GM18499 (cell line): Measurements from ENCODE around the gene ENO1.
"Not testable (repeated sequence)": the region's sequence is repeated elsewhere in the genome, so short reads cannot be mapped to it uniquely, and the experiment has no call there.

Experiments used
- ATAC-seq: cut with Tn5 transposase; IDR thresholded peaks from one replicate; pipeline ENCODE4 v1.9.1; 2021; ENCODE audit warnings: moderate number of reproducible peaks; ENCODE audit not compliant: insufficient read depth, unreplicated experiment

ENO1 gene

DNA sequence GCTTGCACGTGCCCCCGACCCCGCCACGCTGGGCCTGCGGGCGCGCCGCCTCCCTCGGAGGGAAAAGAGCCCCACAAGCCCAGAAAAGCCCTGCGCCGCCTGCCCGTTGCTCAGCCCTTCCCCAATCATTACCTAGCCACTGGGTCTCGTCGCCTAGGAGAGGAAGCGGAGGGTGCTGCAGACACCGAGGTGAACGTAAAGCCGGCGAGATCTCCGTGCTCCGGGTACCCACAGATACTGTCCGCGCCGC is at the start of gene ENO1:
ENO1 (minus strand) TSS at position 239 of the 250 bp plus-strand sequence. CDS start 3,778 bp downstream, outside the sequence.
- ATAC-seq, result no peak

- no peak for ATAC-seq
Measured at GRCh38 chr1:8926707-8927694, 48.5 kb upstream of the ENO1 start.

DNA sequence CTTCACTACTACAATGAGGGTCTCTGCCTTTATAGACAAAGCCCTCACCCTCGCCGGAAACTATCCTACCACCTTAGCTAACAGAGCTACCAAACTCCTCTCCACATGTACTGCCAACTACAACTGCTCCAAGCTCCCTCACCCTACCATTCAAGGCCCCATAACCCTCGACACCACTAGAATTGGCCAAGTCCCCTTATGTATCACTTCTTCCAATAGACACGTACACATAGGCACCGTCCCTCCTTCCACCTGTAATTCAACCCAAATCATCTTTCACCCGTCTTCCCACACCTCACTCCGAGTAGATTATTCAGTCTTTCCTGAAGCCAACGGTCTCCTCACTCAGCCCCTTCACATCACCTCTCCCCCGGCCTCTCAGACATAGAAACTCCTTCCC is 47.5 kb upstream of the ENO1 start:
- no peak for ATAC-seq

- ATAC-seq, result no peak
Measured at GRCh38 chr1:8925406-8925805, 46.9 kb upstream of the ENO1 start.

- no peak for ATAC-seq
Measured at GRCh38 chr1:8922962-8923361, 44.5 kb upstream of the ENO1 start.

DNA sequence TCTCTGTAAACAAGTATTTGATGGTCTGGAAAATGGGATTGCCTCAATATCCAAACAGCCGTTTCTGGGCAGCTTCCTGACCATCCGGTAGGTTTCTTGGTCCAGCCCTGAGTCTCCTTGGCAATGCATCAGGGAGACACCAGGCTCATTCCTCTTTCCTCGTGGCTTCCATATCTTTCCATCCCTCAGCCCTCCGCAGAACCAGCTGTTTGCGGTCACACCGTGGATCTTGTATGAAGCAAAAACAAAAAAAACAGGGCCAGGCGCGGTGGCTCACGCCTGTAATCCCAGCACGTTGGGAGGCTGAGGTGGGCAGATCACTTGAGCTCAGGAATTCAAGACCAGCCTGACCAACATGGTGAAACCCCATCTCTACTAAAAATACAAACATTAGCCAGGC is 39.0 kb upstream of the ENO1 start:
- ATAC-seq, result not testable (repeated sequence)

DNA sequence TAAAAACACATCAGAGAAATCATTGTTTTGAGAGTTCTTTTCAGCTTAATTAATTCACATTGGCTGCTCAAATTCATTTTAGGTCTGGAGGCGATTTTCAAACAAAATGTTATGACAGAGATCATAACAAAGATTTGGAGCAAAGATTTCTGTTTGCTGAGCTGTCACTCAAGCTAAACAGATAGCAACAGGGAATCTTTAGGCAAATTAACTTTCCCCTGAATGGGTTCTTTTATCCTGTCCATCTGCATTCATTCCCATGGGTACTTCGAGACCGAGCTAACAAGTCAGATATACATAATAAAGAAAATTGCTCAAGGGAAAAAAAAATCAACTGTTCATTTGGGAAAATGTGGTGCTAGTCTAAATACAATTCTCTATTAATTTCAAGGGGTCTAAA is 37.0 kb upstream of the ENO1 start:
- ATAC-seq, result no peak

- no peak for ATAC-seq
Measured at GRCh38 chr1:8914466-8914865, 36.0 kb upstream of the ENO1 start.

- no peak for ATAC-seq
Measured at GRCh38 chr1:8913457-8913856, 35.0 kb upstream of the ENO1 start.

GRCh38 chr1:8911416-8912309 is 33.2 kb upstream of the ENO1 start:
- ATAC-seq, result no peak

- ATAC-seq, result no peak
Measured at GRCh38 chr1:8910914-8911313, 32.4 kb upstream of the ENO1 start.

- ATAC-seq, result no peak
Measured at GRCh38 chr1:8910331-8910730, 31.8 kb upstream of the ENO1 start.

DNA sequence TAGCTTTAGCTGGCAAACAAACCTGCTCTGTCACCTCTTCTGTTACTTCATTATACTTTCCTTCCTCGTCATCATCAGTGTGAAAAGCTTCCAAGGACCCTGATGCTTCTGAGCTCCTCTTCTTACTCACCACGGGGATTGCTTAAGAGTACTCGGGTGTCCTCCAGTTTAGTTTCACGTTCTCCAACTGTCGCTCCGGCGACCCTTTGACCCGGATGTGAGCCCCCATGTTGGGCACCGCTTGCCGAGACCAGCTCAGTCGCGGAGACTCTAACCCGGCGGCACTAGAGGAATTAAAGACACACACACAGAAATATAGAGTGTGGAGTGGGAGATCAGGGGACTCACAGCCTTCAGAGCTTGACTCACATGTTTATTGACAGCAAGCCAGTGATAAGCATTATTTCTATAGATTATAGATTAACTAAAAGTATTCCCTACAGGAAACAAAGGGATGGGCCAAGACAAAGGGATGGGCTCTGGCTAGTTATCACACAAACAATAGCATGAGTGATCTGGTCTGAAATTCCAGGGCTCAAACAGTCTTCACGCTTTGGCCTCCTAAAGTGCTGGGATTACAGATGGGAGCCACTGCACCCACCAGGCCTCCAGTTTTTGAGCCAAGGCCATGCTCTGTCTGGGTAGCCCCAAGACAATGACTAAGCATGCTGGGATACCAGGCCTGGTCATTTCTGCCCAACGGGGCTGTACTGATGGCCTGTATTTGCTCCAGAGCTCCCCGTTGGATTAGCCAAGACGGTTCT is 30.1 kb upstream of the ENO1 start:
- no peak for ATAC-seq

- ATAC-seq, result no peak
Measured at GRCh38 chr1:8905582-8906191, 27.2 kb upstream of the ENO1 start.

DNA sequence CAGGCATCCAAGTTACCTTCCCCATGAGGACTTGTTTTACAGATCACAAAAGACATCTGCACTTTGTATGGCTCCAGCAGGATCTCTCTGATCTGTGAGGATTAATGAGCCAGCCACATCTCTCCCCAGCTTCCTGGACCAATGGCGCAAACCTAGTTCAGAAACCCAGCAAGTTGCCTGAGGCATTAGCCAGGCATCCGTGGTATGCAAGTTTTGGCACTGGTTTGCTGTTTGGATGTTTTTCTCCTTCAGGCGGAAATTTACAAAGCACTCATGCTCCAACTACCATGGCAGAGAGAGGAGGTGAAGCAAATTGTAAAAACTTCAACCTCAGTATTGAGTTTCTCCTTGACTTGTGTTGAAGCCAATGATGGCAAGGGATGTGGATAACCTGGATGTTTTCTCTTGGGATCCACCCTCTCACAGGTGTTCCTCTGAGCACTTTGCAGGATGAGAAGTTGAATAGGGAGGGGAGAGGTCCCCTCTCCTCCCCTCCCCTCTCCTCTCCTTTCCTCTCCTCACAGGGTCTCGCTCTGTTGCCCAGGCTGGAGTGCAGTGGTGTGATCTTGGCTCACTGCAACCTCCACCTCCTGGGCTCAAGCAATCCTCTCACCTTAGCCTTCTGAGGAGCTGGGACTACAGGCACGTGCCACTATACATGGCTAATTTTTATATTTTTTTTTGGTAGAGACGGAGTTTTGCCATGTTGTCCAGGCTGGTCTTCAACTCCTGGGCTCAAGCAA is 25.6 kb upstream of the ENO1 start:
- no peak for ATAC-seq

DNA sequence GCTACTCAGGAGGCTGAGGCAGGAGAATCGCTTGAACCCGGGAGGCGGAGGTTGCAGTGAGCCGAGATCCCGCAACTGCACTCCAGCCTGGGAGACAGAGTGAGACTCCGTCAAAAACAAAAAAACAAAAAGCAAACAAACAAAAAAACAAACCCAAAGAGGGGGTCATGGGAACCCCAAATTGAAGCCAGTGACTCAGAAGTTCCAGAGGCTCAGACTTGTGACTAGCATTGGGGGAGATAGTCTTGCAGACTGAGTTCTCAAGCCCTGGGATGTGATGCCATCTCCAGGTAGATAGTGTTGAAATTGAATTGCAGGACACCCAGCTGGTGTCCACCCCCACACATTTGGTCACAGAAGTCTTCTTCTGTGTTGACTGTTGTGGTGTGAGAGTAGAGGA is 24.9 kb upstream of the ENO1 start:
- no peak for ATAC-seq

DNA sequence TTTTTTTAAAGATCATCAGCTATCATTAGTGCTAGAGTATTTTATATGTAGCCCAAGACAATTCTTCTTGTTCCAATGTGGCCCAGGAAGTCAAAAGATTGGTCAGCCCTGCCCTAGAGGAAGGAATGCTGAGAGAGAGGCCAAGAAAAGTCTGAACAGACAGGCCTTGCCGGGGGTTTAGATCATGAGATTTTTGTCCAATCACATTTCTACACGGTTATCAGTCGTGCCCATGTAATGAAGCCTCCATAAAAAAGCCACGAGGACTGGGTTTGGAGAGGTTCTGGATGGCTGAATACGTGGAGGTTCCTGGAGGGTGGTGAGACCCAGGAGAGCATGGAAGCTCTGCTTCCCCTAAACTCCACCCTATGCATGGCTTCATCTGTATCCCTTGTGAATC is 24.3 kb upstream of the ENO1 start:
- no peak for ATAC-seq

DNA sequence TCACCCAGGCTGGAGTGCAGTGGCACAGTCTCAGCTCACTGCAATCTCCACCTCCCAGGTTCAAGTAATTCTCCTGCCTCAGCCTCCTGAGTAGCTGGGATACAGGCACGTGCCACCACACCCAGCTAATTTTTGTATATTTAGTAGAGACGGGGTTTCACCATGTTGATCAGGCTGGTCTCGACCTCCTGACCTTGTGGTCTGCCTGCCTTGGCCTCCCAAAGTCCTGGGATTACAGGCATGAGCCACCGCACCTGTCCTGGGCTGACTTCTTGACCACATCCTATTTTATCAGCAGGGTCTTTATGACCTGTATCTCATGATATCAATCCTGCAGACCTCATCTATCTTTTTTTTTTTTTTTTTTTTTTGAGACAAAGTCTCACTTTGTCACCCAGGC is 22.2 kb upstream of the ENO1 start:
- not testable (repeated sequence) for ATAC-seq

GRCh38 chr1:8899046-8899445 is 20.6 kb upstream of the ENO1 start:
- ATAC-seq, result no peak

DNA sequence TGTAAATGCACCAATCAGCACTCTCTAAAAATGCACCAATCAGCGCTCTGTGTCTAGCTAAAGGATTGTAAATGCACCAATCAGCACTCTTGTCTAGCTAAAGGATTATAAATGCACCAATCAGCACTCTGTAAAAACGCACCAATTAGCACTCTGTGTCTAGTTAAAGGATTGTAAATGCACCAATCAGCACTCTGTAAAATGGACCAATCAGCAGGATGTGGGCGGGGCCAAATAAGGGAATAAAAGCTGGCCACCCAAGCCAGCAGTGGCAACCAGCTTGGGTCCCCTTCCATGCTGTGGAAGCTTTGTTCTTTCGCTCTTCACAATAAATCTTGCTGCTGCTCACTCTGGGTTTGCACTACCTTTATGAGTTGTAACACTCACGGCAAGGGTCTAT is 19.9 kb upstream of the ENO1 start:
- ATAC-seq, result not testable (repeated sequence)
